H9 (cell line): Measurements from ENCODE around the gene DYRK1A. TPM values are rescaled to one million over a fixed set of nuclear protein-coding genes. Genes with fewer than 3 reads are reported as not detected.

Source experiments
- DNase-seq: peaks from one replicate; pipeline ENCODE4 v3.0.0-alpha.2; 2017
- H2AFZ ChIP-seq: one replicate; pipeline ENCODE4 v1.6.1; 2013; ENCODE audit warnings: mild to moderate bottlenecking, low read length, control low read depth, moderate library complexity
- H2AK5ac ChIP-seq: 2 replicates; pipeline ENCODE4 v1.6.1; 2013; ENCODE audit warnings: low read length, control low read depth, mixed read lengths; ENCODE audit not compliant: insufficient read length
- H2BK120ac ChIP-seq: one replicate; pipeline ENCODE4 v1.6.1; 2013; ENCODE audit warnings: low read depth, mild to moderate bottlenecking, low read length, control low read depth, inconsistent platforms; ENCODE audit not compliant: poor library complexity, severe bottlenecking
- H2BK12ac ChIP-seq: 2 replicates; pipeline ENCODE4 v1.6.1; 2013; ENCODE audit warnings: low read length, control low read depth, mixed read lengths, low read depth; ENCODE audit not compliant: insufficient read length
- H2BK15ac ChIP-seq: 2 replicates; pipeline ENCODE4 v1.6.1; 2013; ENCODE audit warnings: low read depth, low read length, control low read depth
- H2BK20ac ChIP-seq: one replicate; pipeline ENCODE4 v1.6.1; 2013; ENCODE audit warnings: low read depth, mild to moderate bottlenecking, low read length, control low read depth, inconsistent platforms; ENCODE audit not compliant: poor library complexity, severe bottlenecking
- H2BK5ac ChIP-seq: 2 replicates; pipeline ENCODE4 v1.6.1; 2013; ENCODE audit warnings: low read length, control low read depth, mixed read lengths; ENCODE audit not compliant: insufficient read length
- H3K14ac ChIP-seq: 2 replicates; pipeline ENCODE4 v1.6.1; 2013; ENCODE audit warnings: low read length, control low read depth; ENCODE audit not compliant: insufficient read depth
- H3K18ac ChIP-seq: 2 replicates; pipeline ENCODE4 v1.6.1; 2013; ENCODE audit warnings: low read depth, mild to moderate bottlenecking, mixed read lengths, low read length, control low read depth; ENCODE audit not compliant: insufficient read length
- H3K23ac ChIP-seq: 2 replicates; pipeline ENCODE4 v1.6.1; 2013; ENCODE audit warnings: low read length, control low read depth, mixed read lengths, low read depth; ENCODE audit not compliant: insufficient read length
- H3K23me2 ChIP-seq: 2 replicates; pipeline ENCODE4 v1.6.1; 2013; ENCODE audit warnings: low read depth, mild to moderate bottlenecking, mixed read lengths, low read length, control low read depth; ENCODE audit not compliant: insufficient read length, poor library complexity, severe bottlenecking
- H3K27ac ChIP-seq: 2 replicates; pipeline ENCODE4 v1.5.1; 2013; ENCODE audit warnings: low read length, control low read depth, mixed read lengths, low read depth; ENCODE audit not compliant: insufficient read length
- H3K27me3 ChIP-seq: 2 replicates; pipeline ENCODE4 v1.6.1; 2013; ENCODE audit warnings: low read length, control low read depth, inconsistent platforms; ENCODE audit not compliant: insufficient read depth
- H3K4ac ChIP-seq: 2 replicates; pipeline ENCODE4 v1.6.1; 2013; ENCODE audit warnings: low read depth, mild to moderate bottlenecking, control low read depth, inconsistent platforms, low read length, moderate library complexity
- H3K4me1 ChIP-seq: 2 replicates; pipeline ENCODE4 v1.6.1; 2013; ENCODE audit warnings: low read length, control low read depth, inconsistent platforms; ENCODE audit not compliant: insufficient read depth
- H3K4me2 ChIP-seq: 2 replicates; pipeline ENCODE4 v1.6.1; 2013; ENCODE audit warnings: low read length, control low read depth, mixed read lengths; ENCODE audit not compliant: insufficient read length, insufficient read depth
- H3K56ac ChIP-seq: 2 replicates; pipeline ENCODE4 v1.6.1; 2013; ENCODE audit warnings: low read depth, mild to moderate bottlenecking, mixed read lengths, low read length, control low read depth; ENCODE audit not compliant: insufficient read length
- H3K79me1 ChIP-seq: 2 replicates; pipeline ENCODE4 v1.6.1; 2013; ENCODE audit warnings: low read depth, mild to moderate bottlenecking, moderate library complexity, low read length, control low read depth, inconsistent platforms; ENCODE audit not compliant: insufficient read depth, poor library complexity, severe bottlenecking
- H3K79me2 ChIP-seq: 2 replicates; pipeline ENCODE4 v1.6.1; 2013; ENCODE audit warnings: low read length, control low read depth, inconsistent platforms; ENCODE audit not compliant: insufficient read depth
- H3K9ac ChIP-seq: 2 replicates; pipeline ENCODE4 v1.6.1; 2013; ENCODE audit warnings: low read length, control low read depth, mixed read lengths; ENCODE audit not compliant: insufficient read length; ENCODE audit errors: extremely low read depth
- H3K9me3 ChIP-seq: one replicate; pipeline ENCODE4 v1.6.1; 2013; ENCODE audit warnings: low read depth, low read length, inconsistent platforms; ENCODE audit not compliant: control insufficient read depth
- H3T11ph ChIP-seq: one replicate; pipeline ENCODE4 v1.6.1; 2013; ENCODE audit warnings: mild to moderate bottlenecking, low read length, control low read depth, inconsistent platforms
- H4K20me1 ChIP-seq: one replicate; pipeline ENCODE4 v1.6.1; 2013; ENCODE audit not compliant: control insufficient read depth, insufficient read length, insufficient read depth
- H4K5ac ChIP-seq: 2 replicates; pipeline ENCODE4 v1.6.1; 2013; ENCODE audit warnings: low read depth, mild to moderate bottlenecking, mixed read lengths, low read length, control low read depth; ENCODE audit not compliant: insufficient read length
- H4K8ac ChIP-seq: replicated peaks from 2 replicates; pipeline ENCODE4 v1.6.1; 2013; ENCODE audit warnings: low read length, control low read depth, mixed read lengths, low read depth; ENCODE audit not compliant: insufficient read length
- H4K91ac ChIP-seq: 2 replicates; pipeline ENCODE4 v1.6.1; 2013; ENCODE audit warnings: low read depth, mild to moderate bottlenecking, moderate library complexity, mixed read lengths, low read length, control low read depth; ENCODE audit not compliant: insufficient read length
- H3K27ac Mint-ChIP-seq, 3 experiments: 2 replicates in 2 of 3; 3 replicates in 1 of 3; pipeline ENCODE4 v1.8.0; 2020 to 2021; ENCODE audit warnings: mixed read lengths in 3 of 3, mild to moderate bottlenecking in 1 of 3, moderate library complexity in 1 of 3
- H3K27me3 Mint-ChIP-seq: 2 replicates; pipeline ENCODE4 v1.8.0; 2021; ENCODE audit warnings: low read depth, mild to moderate bottlenecking, moderate library complexity, mixed read lengths
- H3K36me3 Mint-ChIP-seq, 3 experiments: 2 replicates in 2 of 3; 3 replicates in 1 of 3; pipeline ENCODE4 v1.8.0; 2020 to 2021; ENCODE audit warnings: low read depth in 3 of 3, mixed read lengths in 3 of 3; ENCODE audit not compliant: insufficient read depth in 1 of 3
- H3K4me1 Mint-ChIP-seq, 2 experiments: 2 replicates each; pipeline ENCODE4 v1.8.0; 2020; ENCODE audit warnings: mixed read lengths in 2 of 2
- H3K4me3 Mint-ChIP-seq, 2 experiments: 2 replicates in 1 of 2; 3 replicates in 1 of 2; pipeline ENCODE4 v1.8.0; 2020 to 2021; ENCODE audit warnings: mild to moderate bottlenecking in 2 of 2, mixed read lengths in 2 of 2, moderate library complexity in 1 of 2
- H3K9me3 Mint-ChIP-seq, 2 experiments: 2 replicates in 1 of 2; 3 replicates in 1 of 2; pipeline ENCODE4 v1.8.0; 2020; ENCODE audit warnings: mild to moderate bottlenecking in 2 of 2, mixed read lengths in 2 of 2, moderate library complexity in 1 of 2
- WGBS: extraction: QIAGEN DNeasy Blood & Tissue Kit; methylation state at CpG from one replicate; pipeline ENCODE4 v1.1.7; 2013; ENCODE audit warnings: missing lambda C conversion rate, low lambda C conversion rate, mixed read lengths; ENCODE audit not compliant: insufficient read length; ENCODE audit errors: extremely low coverage; 5-methylcytosine and 5-hydroxymethylcytosine counted together
- total RNA-seq: library from RNA; stranded (reverse); gene quantifications from 2 replicates; pipeline ENCODE4 v1.2.1, GENCODE V29; 2021
- TF ChIP-seq, protein P1 (sequence below): fragments of 200-600 bp; sonication (generic); conservative IDR thresholded peaks from 3 replicates; pipeline ENCODE4 v1.8.0; 2021; ENCODE audit warnings: antibody characterized with exemption, mild to moderate bottlenecking

DYRK1A gene
- total RNA-seq, 1 experiment from 2014 or later = 73.6 TPM

DNA sequence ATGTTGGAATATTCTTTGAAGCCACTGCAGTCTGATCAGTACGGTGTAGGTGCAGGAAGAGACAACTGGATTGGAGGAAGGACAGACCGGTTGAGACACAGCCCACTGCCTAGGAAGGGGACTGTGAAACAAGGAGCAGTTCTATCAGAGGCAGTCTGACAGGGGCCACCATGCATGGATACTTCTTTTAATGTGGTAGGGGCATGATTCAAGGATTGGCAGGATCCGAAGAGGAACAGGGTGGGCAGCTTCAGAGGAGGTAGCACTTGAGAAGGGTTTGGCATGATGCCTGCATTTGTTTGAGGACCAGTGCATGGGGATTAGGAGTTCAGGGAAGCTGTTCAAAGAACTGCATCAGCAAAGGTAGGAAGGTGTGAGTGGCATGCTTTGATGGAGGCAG lies 167.9 kb downstream of the DYRK1A start:
- DNase-seq = no peak
- H3K4me2 ChIP-seq = no peak overlapping the region
- no peaks in the 10 kb centered on the region for H3K4me1 ChIP-seq
- no peak overlapping the region for H2BK15ac ChIP-seq
- H2BK12ac ChIP-seq = no peak overlapping the region
- H4K5ac ChIP-seq = no peak overlapping the region
- no peak overlapping the region for H3T11ph ChIP-seq
- H3K79me2 ChIP-seq = no peaks in the 10 kb centered on the region
- Mint-ChIP-seq H3K27me3 (no peaks in the 10 kb centered on the region; the same call in 1 of the 2 replicates), H3K4me1 (peaks cover 10 to 15% of the 10 kb centered on the region in 2 experiments), H3K4me3 (no peak overlapping the region), H3K27ac (no peak overlapping the region), H3K9me3 (peaks cover 10 to 20% of the 10 kb centered on the region in 2 experiments), H3K36me3 (peaks cover 6 to 19% (median 16%) of the 10 kb centered on the region in 3 experiments; a peak in 6 of 7 replicates)
- no peak overlapping the region for H3K9ac ChIP-seq
- H2AFZ ChIP-seq = no peak overlapping the region
- H3K4ac ChIP-seq = no peak overlapping the region
- TF ChIP-seq, protein P1, sequence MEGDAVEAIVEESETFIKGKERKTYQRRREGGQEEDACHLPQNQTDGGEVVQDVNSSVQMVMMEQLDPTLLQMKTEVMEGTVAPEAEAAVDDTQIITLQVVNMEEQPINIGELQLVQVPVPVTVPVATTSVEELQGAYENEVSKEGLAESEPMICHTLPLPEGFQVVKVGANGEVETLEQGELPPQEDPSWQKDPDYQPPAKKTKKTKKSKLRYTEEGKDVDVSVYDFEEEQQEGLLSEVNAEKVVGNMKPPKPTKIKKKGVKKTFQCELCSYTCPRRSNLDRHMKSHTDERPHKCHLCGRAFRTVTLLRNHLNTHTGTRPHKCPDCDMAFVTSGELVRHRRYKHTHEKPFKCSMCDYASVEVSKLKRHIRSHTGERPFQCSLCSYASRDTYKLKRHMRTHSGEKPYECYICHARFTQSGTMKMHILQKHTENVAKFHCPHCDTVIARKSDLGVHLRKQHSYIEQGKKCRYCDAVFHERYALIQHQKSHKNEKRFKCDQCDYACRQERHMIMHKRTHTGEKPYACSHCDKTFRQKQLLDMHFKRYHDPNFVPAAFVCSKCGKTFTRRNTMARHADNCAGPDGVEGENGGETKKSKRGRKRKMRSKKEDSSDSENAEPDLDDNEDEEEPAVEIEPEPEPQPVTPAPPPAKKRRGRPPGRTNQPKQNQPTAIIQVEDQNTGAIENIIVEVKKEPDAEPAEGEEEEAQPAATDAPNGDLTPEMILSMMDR = no peak
- no peak overlapping the region for H3K18ac ChIP-seq
- H3K56ac ChIP-seq = no peak overlapping the region
- no peak overlapping the region for H2BK120ac ChIP-seq
- no peak overlapping the region for H4K91ac ChIP-seq
- H3K23me2 ChIP-seq = no peaks in the 10 kb centered on the region
- H3K27me3 ChIP-seq = no peaks in the 10 kb centered on the region
- H2AK5ac ChIP-seq = no peak overlapping the region
- no peaks in the 10 kb centered on the region for H4K20me1 ChIP-seq
- WGBS = no CpG with 5 or more reads among the region's 3 CpGs
- H3K9me3 ChIP-seq = no peaks in the 10 kb centered on the region
- no peak overlapping the region for H3K14ac ChIP-seq
- H2BK20ac ChIP-seq = no peak overlapping the region
- H3K27ac ChIP-seq = no peak overlapping the region
- H2BK5ac ChIP-seq = no peak overlapping the region
- H3K79me1 ChIP-seq = no peaks in the 10 kb centered on the region
- no peak overlapping the region for H4K8ac ChIP-seq
- H3K23ac ChIP-seq = no peak overlapping the region
